GM21825 (cell line): ENCODE data around the gene TSSC4.

Experiments
- ATAC-seq: cut with Tn5 transposase; IDR thresholded peaks from one replicate; pipeline ENCODE4 v1.9.1; 2021; ENCODE audit warnings: mild to moderate bottlenecking, moderate library complexity; ENCODE audit not compliant: unreplicated experiment

TSSC4 gene

GRCh38 chr11:2368851-2369180 is 31.7 kb upstream of the TSSC4 start:
- no peak for ATAC-seq

- no peak for ATAC-seq
Measured at GRCh38 chr11:2369320-2369719, 31.2 kb upstream of the TSSC4 start.

GRCh38 chr11:2369896-2370295 is 30.7 kb upstream of the TSSC4 start:
- ATAC-seq = no peak

- no peak for ATAC-seq
Measured at GRCh38 chr11:2374456-2375201, 25.9 kb upstream of the TSSC4 start.

- no peak for ATAC-seq
Measured at GRCh38 chr11:2375341-2375853, 25.2 kb upstream of the TSSC4 start.

GRCh38 chr11:2375964-2376551 is 24.5 kb upstream of the TSSC4 start:
- ATAC-seq = no peak

GRCh38 chr11:2376751-2377451 is 23.6 kb upstream of the TSSC4 start, which contains the start of gene CD81:
TSS of gene CD81 (plus strand) at chr11:2377310. CDS start at chr11:2377550, 240 bp downstream.
- ATAC-seq = peak; percentile 46

GRCh38 chr11:2377511-2378443 is 22.8 kb upstream of the TSSC4 start:
- ATAC-seq = no peak

- ATAC-seq = no peak
Measured at GRCh38 chr11:2378527-2379210, 21.9 kb upstream of the TSSC4 start.

- no peak for ATAC-seq
Measured at GRCh38 chr11:2379466-2380174, 20.9 kb upstream of the TSSC4 start.

- ATAC-seq = no peak
Measured at GRCh38 chr11:2380396-2380795, 20.2 kb upstream of the TSSC4 start.

GRCh38 chr11:2380807-2381350 is 19.7 kb upstream of the TSSC4 start:
- no peak for ATAC-seq

- ATAC-seq = no peak
Measured at GRCh38 chr11:2381494-2382128, 18.9 kb upstream of the TSSC4 start.

- ATAC-seq = no peak
Measured at GRCh38 chr11:2382129-2382517, 18.4 kb upstream of the TSSC4 start.

- ATAC-seq = no peak
Measured at GRCh38 chr11:2382936-2383851, 17.4 kb upstream of the TSSC4 start.

GRCh38 chr11:2383852-2384804 is 16.4 kb upstream of the TSSC4 start:
- no peak for ATAC-seq
